Endodermal cell (in vitro differentiated cells): Measurements from ENCODE around the gene LRRTM2. TPM values are rescaled to one million over a fixed set of nuclear protein-coding genes. Genes with fewer than 3 reads are reported as not detected.
A peak's percentile ranks its signal among the peaks of the same experiment; 100 is the strongest.

Source experiments
- DNase-seq: peaks from one replicate; pipeline ENCODE4 v3.0.0-alpha.2; 2017
- H3K27ac ChIP-seq: 2 replicates; pipeline ENCODE4 v1.5.1; 2013; ENCODE audit warnings: mild to moderate bottlenecking, low read depth, low read length, moderate library complexity
- H3K27me3 ChIP-seq: 2 replicates; pipeline ENCODE4 v1.6.1; 2013; ENCODE audit warnings: mild to moderate bottlenecking, low read length, moderate library complexity; ENCODE audit not compliant: insufficient read depth, control insufficient read depth, poor library complexity, severe bottlenecking
- H3K36me3 ChIP-seq: 2 replicates; pipeline ENCODE4 v1.7.0; 2013; ENCODE audit warnings: mild to moderate bottlenecking, low read length, moderate library complexity; ENCODE audit not compliant: control insufficient read depth, insufficient read depth
- H3K4me1 ChIP-seq: one replicate; pipeline ENCODE4 v1.7.0; 2013; ENCODE audit warnings: low read length; ENCODE audit not compliant: control insufficient read depth, insufficient read depth
- H3K4me3 ChIP-seq: 2 replicates; pipeline ENCODE4 v1.5.1; 2013; ENCODE audit warnings: mild to moderate bottlenecking, low read length, moderate library complexity
- H3K9ac ChIP-seq: 2 replicates; pipeline ENCODE4 v1.6.1; 2013; ENCODE audit warnings: mild to moderate bottlenecking, low read length, moderate library complexity; ENCODE audit not compliant: poor library complexity, severe bottlenecking; ENCODE audit errors: extremely low read depth
- H3K9me3 ChIP-seq: 2 replicates; pipeline ENCODE4 v1.6.1; 2013; ENCODE audit warnings: mild to moderate bottlenecking, low read length, moderate library complexity; ENCODE audit not compliant: control insufficient read depth
- H3K27ac Mint-ChIP-seq: 2 replicates; pipeline ENCODE4 v1.8.0; 2020; ENCODE audit warnings: mixed read lengths
- H3K27me3 Mint-ChIP-seq: 2 replicates; pipeline ENCODE4 v1.8.0; 2021; ENCODE audit warnings: mild to moderate bottlenecking, mixed read lengths; ENCODE audit not compliant: insufficient read depth
- H3K36me3 Mint-ChIP-seq: 2 replicates; pipeline ENCODE4 v1.8.0; 2020; ENCODE audit warnings: low read depth, mixed read lengths
- H3K4me1 Mint-ChIP-seq: 2 replicates; pipeline ENCODE4 v1.8.0; 2020; ENCODE audit warnings: mixed read lengths
- H3K4me3 Mint-ChIP-seq: 2 replicates; pipeline ENCODE4 v1.8.0; 2020; ENCODE audit warnings: mild to moderate bottlenecking, moderate library complexity, mixed read lengths
- H3K9me3 Mint-ChIP-seq: 2 replicates; pipeline ENCODE4 v1.8.0; 2020; ENCODE audit warnings: mild to moderate bottlenecking, mixed read lengths
- CTCF ChIP-seq: fragments of 200-600 bp; sonication (generic); conservative IDR thresholded peaks from 2 replicates; pipeline ENCODE4 v1.5.0; 2021; ENCODE audit warnings: antibody characterized with exemption, mild to moderate bottlenecking
- WGBS, 2 experiments: methylation state at CpG; one replicate each; pipeline versions ENCODE4 v1.1.5 to v1.1.7; 2013; ENCODE audit warnings: missing lambda C conversion rate in 2 of 2, mixed read lengths in 1 of 2; ENCODE audit not compliant: insufficient coverage in 1 of 2, insufficient read length in 1 of 2; 5-methylcytosine and 5-hydroxymethylcytosine counted together
- total RNA-seq, 2 donors: library from RNA; stranded (reverse); fragmentation: NEBNext Ultra II Directional in 1 of 2; extraction: Animal tissue kit (Norgen Biotek cat#: 25700) in 1 of 2; gene quantifications; 2 replicates in 1 of 2; 3 replicates in 1 of 2; pipeline ENCODE4 v1.2.1, GENCODE V29; 2021

LRRTM2 gene
- total RNA-seq, 2 donors from 2014 or later = not detected

GRCh38 chr5:138884094-138884493 is 9.0 kb upstream of the LRRTM2 start:
- DNase-seq = peak; percentile 48
- Histone ChIP-seq H3K4me3 (no peak overlapping the region), H3K36me3 (peaks cover 37% of the 10 kb centered on the region), H3K27ac (no peak overlapping the region), H3K9me3 (peaks cover 19% of the 10 kb centered on the region), H3K9ac (no peak overlapping the region), H3K27me3 (no peaks in the 10 kb centered on the region), H3K4me1 (no peaks in the 10 kb centered on the region)
- no peak overlapping the region for H3K4me3 Mint-ChIP-seq
- peaks cover 5% of the 10 kb centered on the region for H3K9me3 Mint-ChIP-seq
- H3K27me3 Mint-ChIP-seq = no peaks in the 10 kb centered on the region
- TF ChIP-seq CTCF = no peak
- WGBS, 2 experiments = 77% methylated on average over 1 of the region's 1 CpG; no CpG with 5 or more reads in 1 of the 2 experiments
- peaks cover 36% of the 10 kb centered on the region for H3K4me1 Mint-ChIP-seq
- peak overlapping the region; percentile 82 for H3K27ac Mint-ChIP-seq
- peaks cover 41% of the 10 kb centered on the region for H3K36me3 Mint-ChIP-seq

- Histone ChIP-seq H3K27me3 (no peaks in the 10 kb centered on the region), H3K4me1 (no peaks in the 10 kb centered on the region), H3K27ac (no peak overlapping the region), H3K9ac (no peak overlapping the region), H3K36me3 (peaks cover 31% of the 10 kb centered on the region), H3K4me3 (no peak overlapping the region), H3K9me3 (peaks cover 10% of the 10 kb centered on the region)
- Mint-ChIP-seq H3K4me1 (peaks cover 36% of the 10 kb centered on the region), H3K27me3 (no peaks in the 10 kb centered on the region), H3K36me3 (peaks cover 39% of the 10 kb centered on the region), H3K27ac (peak overlapping the region; percentile 82), H3K9me3 (no peaks in the 10 kb centered on the region), H3K4me3 (no peak overlapping the region)
- TF ChIP-seq CTCF = no peak
- no peak for DNase-seq
Measured at GRCh38 chr5:138883211-138883610, 8.1 kb upstream of the LRRTM2 start.

GRCh38 chr5:138878437-138879235 is 3.5 kb upstream of the LRRTM2 start:
- Histone ChIP-seq H3K4me3 (no peak overlapping the region), H3K4me1 (no peaks in the 10 kb centered on the region), H3K36me3 (peaks cover 9% of the 10 kb centered on the region), H3K27me3 (no peaks in the 10 kb centered on the region), H3K9ac (no peak overlapping the region), H3K9me3 (no peaks in the 10 kb centered on the region), H3K27ac (no peak overlapping the region)
- Mint-ChIP-seq H3K36me3 (peaks cover 16% of the 10 kb centered on the region), H3K27ac (no peak overlapping the region), H3K4me3 (no peak overlapping the region), H3K27me3 (no peaks in the 10 kb centered on the region), H3K4me1 (peaks cover 51% of the 10 kb centered on the region), H3K9me3 (no peaks in the 10 kb centered on the region)
- DNase-seq = peak; percentile 29
- WGBS, 2 experiments = 88 to 91% methylated on average over 4 to 7 of the region's 7 CpGs
- no peak for TF ChIP-seq CTCF
